Measurements from ENCODE around the gene MS4A5.
A peak's percentile ranks its signal among the peaks of the same experiment; 100 is the strongest.
"Not testable (repeated sequence)": the region's sequence is repeated elsewhere in the genome, so short reads cannot be mapped to it uniquely, and the experiment has no call there.

Gene MS4A5, protein sequence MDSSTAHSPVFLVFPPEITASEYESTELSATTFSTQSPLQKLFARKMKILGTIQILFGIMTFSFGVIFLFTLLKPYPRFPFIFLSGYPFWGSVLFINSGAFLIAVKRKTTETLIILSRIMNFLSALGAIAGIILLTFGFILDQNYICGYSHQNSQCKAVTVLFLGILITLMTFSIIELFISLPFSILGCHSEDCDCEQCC

DNA sequence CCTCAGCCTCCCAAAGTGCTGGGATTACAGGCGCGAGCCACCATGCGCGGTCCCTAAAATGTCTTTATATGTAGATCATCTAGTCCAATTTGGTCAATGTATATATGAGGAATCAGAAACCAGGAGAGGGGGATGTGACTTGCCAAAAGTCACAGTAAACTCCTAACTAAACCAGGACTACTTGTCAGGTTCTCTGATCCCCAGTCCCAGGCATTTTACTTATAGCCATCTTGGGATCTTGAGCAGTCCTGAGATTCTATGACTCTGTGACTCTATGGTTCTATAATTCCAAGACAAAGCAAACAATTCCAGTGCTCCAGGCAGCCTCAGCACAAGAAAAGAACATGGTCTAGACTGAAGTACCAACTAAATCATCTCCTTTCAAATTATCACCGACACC lies at the start of gene MS4A5:
TSS of gene MS4A5 (plus strand) at position 301 of the 400 bp plus-strand sequence. CDS start 103 bp downstream, outside the sequence.
- no peak for DNase-seq

DNA sequence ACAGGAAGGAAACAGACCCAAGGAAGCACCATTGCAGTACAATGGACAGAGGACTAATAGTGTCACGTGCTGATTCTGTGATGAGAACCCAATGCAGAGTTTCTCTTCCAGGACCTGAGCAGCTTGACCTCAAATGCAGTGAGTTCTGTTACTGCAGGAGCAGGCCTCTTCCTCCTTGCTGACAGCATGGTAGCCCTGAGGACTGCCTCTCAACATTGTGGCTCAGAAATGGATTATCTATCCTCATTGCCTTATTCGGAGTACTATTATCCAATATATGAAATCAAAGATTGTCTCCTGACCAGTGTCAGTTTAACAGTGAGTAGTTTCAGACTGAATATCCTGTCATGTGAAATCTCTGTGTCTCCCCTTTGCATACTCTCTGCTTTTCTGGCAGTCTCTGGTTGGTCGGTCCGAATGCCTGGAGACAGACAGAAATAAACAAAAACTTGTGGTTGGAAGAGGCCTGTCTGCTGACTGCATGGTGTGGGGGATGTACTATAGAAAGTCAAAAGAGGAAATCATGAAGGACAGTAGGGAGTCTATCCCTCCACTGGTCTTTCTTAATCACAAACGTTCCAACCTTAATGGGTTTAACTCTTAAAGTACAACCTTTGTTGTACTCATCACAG lies 40.0 kb upstream of the MS4A5 start:
- DNase-seq = peak; percentile 87 to 91

DNA sequence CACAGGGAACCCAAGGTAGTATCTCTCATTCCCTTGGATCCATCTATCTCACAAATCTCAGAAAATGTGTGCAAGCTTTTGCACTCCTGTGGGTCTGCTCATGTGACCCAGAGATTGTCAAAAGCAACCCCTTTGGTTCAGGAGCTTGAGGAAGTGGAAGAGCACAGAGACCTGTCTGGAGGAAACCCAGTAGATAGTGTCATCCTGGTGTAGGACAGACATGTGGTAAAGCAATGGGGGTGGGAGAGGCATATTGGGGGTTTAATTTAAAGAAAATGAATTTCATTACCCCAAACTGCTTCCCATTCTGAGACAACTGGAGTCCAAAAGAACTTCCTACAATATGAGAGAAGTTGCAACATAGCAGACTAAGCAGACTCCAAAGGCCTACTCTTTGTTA lies 39.0 kb upstream of the MS4A5 start:
- peak; percentile 5 to 28 for DNase-seq

DNA sequence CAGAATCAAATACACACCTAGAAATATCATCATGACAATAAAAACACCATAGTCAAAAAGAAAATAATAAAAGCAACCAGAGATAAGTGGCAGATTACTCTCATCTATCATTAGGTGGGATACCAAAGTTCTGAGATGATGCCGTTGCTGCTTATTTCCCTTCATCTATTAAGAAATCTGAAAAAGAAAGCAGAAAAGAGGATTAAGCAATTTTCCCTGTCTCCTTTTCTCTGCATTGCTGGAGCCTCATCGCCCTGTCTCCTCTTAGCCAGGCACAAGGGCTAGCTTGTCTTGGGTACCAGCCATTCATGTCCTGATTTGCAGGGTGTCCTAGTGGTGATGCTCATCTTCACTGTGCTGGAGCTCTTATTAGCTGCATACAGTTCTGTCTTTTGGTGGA lies 37.0 kb upstream of the MS4A5 start:
- no peak for DNase-seq

DNA sequence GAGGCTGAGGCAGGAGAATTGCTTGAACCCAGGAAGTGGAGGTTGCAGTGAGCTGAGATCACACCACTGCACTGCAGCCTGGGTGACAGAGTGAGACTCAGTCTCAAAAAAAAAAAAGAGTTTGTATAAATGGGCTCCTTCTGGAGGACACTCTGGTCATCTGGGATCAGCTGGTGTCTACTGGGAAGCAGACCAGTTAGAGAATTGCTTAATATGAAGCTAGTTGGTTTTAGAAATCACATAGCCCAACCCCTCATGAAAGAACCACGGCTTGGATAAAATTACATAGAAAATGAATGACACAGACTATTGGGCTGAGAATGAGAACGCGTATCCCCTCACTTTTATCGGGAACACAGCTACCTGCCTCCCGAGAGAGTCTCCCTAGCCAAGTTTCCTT lies 36.4 kb upstream of the MS4A5 start:
- no peak for DNase-seq

DNA sequence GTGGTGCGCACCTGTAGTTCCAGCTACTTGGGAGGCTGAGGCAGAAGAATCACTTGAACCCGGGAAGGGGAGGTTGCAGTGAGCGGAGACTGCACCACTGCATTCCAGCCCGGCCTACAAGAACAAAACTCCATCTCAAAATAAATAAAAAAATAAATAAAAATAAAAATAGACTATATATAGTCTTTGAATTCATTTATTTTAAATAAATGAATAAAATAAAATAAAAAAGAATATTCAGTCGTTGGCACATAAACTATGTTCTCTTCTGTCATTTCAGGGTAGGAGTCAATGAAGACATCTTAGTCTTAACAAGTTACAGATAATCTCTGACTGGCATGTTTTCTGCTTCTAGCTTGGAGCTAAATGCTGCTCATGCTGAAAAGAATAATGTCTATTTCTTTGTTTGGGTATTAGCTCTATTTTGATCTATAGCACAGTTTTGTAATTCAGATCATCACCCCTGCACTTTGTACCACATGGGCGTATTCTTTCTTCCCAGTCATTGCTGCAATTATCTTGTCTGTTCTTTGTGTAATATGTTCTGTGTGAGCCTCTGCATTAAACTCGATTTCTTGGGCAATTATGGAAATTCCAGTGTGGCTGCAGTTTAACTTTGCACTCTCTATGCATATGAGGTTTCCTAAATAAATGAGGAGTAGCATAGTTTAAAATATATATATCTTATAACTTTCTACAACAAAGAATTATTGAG lies 34.5 kb upstream of the MS4A5 start:
- DNase-seq = no peak

DNA sequence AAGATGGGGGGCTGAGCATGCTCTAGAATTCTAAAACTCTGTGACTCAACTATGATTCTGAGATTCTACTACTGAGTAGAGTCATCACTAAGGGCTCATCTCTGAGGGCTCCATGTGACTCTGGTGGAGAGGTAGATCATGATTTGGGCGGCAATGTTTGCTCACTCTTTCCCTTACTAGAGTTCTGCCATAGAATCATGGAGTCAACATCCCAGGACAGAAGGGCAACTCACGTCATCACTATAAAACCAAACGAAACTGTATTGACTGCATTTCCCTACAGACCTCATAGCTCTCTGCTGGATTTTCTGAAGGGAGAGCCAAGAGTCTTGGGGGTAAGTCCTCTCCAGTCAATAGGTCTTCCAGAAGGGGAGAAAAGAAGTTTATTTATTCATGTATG lies 33.0 kb upstream of the MS4A5 start, which contains the start of gene MS4A14:
TSS of gene MS4A14 (plus strand) at position 78 of the 400 bp plus-strand sequence. CDS start at position 198, 120 bp downstream.
- no peak for DNase-seq

DNA sequence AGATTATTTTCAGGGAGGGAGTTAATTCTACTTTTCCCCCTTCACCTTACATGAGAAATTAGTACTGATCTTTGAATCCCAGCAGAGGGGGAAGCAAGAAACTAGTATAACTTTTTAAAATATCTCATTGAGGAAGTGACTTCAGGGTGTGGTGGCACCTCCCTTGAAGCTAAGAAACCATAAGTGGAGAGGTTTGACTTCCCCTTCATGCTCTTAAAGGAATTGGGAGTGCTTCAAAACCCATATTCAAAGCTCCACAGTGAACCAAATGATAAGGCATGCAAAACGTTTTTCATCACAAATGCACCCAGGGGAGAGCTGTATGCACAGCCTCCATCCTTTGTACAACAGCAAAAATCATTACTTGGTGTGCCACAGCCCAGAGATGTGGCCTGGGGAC lies 32.6 kb upstream of the MS4A5 start:
- DNase-seq = peak; percentile 83 to 90

DNA sequence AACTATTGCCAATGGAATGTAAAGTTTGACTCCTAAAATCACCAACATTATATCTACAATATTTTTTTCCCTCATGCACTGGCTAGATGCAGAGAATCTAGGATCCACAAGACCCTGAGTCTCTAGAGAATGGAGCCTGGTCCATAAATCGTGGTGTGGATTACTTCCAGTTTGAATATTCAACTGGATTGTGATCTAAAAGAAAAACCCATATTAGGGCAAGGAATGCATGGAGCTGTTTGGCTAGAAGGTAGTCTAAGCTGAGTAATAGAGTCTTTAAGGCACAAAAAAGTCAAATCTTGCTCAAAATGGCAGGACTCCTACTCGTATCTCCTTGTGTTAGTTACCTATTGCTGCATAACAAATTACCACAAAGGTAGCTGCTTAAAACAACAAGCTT lies 9.4 kb upstream of the MS4A5 start:
- no peak for DNase-seq

DNA sequence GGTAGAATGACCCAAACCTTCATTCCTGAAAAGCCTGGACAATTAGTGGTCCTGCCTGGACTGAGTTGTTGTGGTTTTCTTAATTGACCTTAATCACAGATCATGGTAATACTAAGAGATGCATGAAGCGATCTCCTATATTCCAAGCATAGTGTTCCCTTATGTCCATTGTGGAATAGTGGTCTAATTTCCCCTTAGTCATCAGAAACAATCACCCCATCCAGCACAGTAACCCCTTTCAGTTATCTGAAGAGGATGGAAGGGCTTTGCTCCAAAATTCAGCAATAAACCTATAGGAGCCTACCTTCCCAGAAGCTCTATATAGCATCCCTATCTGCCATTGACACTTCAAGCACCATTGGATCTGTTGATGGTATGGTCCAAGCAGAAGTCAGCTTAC lies 6.8 kb upstream of the MS4A5 start:
- DNase-seq = no peak

DNA sequence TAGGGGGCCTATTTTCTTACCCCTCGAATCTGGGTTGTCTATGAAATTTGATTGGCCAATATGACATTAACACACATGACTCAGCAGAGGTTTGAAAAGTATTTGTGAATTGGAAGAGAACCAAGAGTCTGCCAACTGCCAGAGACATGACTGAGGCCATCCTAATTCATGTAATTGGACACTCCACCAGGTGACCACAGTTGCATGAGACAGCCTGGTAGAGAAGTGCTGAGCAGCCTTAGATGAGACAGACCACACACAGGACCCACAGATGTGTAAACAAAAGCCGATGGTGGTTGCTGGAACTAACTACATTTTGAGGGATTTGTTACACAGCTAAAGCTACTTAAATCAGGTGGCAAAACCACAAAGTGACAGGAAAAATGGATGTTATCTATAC lies 855 bp upstream of the MS4A5 start:
- no peak for DNase-seq

DNA sequence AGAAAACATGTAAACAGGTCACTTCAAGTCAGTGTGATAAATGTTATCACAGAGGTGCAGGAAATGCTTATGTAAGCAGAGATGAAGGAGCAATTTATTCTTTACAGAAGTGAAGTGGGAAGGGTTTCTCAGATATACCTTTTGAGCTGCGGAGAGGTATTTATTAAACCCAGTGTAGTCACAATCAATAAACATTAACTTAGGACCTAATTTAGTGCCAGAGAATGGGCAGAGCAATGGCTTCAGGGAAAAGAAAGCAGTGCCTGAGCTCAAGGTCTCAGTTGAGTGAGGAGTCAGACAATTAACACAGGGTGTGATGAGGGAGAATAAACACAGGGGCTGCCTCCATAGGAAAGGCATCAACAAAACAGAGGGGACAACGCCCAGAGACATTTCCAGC lies 1.9 kb downstream of the MS4A5 start:
- no peak for DNase-seq

DNA sequence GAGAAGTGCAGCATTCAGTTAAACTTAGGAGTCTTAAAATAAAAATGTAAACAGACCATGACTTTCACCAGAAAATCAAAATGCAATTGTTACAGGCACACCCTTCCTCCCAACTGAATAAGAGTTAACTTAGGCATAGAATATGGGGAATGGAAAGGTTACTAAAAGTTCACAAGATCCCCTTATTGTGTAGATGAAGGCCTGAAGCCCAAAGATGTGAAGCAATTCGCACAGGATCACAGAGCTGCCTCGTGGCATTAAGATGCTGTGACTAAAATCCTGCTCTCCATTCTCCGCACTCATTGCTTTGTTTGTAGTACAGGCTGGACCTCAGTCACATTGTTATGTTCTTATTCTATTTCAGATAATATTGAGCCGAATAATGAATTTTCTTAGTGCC lies 4.0 kb downstream of the MS4A5 start:
- DNase-seq = no peak

DNA sequence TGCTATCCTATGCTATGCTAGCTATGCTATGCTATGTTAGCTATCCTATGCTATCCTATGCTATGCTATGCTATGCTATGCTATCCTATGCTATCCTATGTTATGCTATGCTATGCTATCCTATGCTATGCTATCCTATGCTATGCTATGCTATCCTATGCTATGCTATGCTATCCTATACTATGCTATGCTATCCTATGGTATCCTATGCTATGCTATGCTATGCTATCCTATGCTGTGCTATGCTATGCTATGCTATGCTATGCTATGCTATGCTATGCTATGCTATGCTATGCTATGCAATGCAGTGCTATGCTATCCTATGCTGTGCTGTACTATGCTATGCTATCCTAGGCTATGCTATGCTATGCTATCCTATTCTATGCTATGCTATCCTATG lies 17.7 kb downstream of the MS4A5 start:
- DNase-seq = no peak

DNA sequence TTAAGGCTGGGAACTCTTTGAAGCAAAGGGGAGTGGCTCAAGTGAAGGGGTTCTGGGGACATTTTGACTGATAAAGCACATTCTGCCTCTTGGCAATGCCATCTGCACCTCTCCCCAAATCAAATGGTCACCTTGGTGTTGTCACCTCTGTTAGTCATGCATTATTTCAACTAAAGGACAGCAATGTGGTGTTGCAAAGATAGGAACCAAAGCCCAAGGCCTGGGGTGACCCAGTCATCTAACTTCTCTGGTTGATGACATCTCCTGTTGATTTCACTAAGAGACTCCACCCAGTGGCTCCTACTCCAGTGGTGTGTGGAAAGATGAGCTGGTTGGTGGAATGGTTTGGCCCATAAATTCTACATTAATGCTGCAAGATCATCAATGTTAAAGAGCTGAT lies 18.5 kb downstream of the MS4A5 start:
- DNase-seq = no peak

DNA sequence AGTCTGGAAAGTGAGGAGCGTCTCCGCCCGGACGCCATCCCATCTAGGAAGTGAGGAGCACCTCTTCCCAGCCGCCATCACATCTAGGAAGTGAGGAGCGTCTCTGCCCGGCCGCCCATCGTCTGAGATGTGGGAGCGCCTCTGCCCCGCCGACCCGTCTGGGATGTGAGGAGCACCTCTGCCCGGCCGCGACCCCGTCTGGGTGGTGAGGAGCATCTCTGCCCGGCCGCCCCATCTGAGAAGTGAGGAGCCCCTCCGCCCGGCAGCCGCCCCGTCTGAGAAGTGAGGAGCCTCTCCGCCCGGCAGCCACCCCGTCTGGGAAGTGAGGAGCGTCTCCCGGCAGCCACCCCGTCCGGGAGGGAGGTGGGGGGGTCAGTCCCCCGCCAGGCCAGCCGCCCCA lies 21.8 kb downstream of the MS4A5 start:
- not testable (repeated sequence) for DNase-seq

DNA sequence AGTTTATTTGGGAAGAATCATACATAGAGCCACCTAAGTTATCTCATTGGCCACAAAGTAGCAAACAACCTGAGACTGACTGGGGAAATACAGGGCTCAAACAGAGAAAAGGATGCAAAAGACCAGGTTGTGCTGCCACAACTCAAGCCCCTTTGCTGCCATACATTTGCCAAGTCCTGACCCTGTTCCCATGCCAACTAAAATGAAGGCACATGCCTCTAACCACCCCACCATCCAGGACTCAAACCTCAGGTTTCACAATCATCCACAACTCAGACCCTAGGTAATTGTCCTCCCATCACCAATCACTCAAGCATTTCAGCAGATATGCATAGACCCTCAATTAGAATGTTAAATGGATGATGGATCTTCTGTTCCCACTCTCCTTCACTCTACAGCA lies 24.8 kb downstream of the MS4A5 start:
- DNase-seq = no peak

DNA sequence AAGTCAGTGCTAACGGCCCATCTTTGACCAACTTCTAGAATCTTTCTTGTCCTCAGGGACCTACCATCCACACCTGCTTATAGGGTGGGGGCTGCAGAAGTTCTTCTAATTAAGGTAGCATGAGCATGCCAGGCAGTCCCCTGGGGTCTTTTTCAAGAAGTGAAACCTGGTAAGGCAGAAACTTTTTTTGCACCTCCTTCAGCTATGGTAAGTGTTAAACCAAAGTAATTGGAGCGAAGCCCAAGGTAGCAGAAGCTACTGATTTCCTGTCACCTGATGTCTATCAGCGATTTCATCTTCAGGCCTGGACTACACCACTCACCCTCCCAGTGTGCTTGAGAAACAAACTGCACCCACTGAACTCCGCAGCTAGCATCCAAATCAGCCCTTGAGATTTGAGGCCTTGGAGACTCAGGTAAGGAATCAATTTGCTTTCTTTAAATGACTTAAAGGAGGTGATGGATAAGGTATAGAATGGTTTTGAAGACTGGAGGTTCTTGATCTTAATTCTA lies 26.2 kb downstream of the MS4A5 start, which contains the start of gene MS4A1:
TSS of gene MS4A1 (plus strand) at position 317 of the 512 bp plus-strand sequence. CDS start 6,528 bp downstream, outside the sequence.
- DNase-seq = no peak

DNA sequence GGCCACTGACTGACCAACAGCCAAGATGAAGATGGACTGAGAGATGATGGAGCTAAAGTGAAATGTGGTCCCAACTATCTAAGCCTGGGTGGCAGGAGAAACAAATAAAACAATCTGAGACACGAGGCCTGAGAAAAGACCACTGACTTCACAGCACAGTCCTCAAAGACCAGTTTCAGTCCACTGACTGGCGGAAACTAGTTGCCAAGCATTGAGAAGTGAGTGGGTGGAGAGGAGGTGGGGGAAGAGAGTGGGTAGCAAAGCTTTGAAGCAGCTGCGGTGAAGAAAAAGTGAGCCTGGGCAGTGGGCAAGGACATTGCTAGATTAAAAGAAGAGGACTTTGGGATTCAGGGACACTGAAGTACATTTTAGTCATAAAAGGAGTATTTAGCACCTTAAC lies 28.2 kb downstream of the MS4A5 start:
- no peak for DNase-seq

DNA sequence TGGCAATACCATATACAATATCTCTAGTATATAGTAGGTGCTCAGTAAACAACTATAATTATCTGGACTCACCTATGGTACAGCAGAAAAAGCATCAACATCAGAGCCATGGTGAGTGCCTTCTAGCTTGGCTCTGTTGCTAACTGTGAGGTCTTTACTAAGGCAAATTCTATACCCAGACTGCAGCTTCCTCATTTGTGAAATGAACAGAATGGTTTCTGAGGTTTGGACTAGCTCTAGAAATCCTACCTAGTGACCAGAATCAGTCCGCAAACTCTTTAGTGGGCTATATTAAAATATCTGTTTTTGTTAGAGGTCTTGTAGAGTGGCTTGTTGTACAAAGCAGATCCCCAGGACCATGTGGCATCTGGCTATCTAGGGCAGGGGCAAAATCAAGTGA lies 30.0 kb downstream of the MS4A5 start:
- DNase-seq = no peak

DNA sequence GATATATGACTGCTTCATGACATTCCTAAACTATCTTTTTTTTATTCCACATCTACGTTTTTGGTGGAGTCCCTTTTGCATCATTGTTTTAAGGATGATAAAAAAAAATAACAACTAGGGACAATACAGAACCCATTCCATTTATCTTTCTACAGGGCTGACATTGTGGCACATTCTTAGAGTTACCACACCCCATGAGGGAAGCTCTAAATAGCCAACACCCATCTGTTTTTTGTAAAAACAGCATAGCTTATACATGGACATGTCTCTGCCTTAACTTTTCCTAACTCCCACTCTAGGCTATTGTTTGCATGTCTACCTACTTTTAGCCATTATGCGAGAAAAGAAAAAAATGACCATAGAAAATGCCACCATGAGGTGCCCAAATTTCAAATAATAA lies 39.5 kb downstream of the MS4A5 start:
- no peak for DNase-seq

DNA sequence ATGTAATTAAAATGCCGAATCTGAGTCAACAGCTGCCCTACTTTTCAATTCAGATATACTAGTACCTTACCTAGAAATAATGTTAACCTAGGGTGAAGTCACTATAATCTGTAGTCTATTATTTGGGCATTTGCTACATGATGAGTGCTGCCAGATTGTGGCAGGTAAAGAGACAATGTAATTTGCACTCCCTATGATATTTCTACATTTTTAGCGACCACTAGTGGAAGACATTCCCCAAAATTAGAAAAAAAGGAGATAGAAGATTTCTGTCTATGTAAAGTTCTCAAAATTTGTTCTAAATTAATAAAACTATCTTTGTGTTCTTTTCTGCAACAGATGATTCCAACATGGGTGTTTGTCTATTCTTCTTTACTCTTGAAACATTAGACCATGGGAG lies 40.4 kb downstream of the MS4A5 start:
- DNase-seq = no peak

DNA sequence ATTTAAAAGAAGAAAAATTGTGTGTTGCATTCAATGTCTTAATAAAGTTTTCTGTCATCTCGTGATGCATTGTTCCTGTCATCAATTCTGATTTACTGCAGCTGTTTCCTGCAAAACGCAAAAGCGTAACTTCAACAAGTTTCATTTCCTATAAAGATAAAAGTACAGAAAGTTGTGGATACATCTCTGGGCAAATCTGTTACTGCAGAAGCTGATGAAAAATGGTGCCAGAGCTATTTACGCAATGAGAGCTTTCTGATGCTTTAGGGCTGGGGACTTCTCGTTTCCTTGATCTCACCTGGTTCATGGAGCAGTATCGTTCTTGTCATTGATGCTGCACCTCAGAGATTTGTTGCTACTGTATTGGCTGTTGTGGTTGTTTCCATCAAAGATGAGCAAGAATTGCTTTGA lies 47.7 kb downstream of the MS4A5 start:
- DNase-seq = no peak

DNA sequence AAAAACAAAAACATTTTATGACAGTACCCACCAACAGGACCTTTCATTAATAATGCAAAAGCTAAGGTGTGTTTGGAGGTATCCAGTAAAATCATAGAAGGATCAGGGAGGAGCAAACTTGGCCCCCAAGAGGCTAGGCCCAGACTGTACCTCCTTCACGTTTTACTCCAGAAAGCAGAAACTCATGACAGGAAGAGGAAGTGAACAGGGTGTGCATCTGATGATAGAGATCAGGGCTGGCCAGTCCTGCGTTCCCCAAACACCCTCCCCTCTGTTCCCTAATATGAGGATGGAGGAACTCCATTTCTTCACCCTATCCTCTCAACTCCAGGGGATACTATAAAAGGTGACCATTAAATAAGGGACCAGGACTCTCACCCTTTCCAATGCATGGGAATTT lies 53.0 kb downstream of the MS4A5 start:
- DNase-seq = peak; percentile 79 to 85
